Progenitor cell of endocrine pancreas (in vitro differentiated cells): Measurements from ENCODE around the gene STX11. TPM values are rescaled to one million over a fixed set of nuclear protein-coding genes. Genes with fewer than 3 reads are reported as not detected.

Experiments
- DNase-seq: peaks from one replicate; pipeline ENCODE4 v3.0.0; 2021; ENCODE audit warnings: low spot score; ENCODE audit not compliant: unreplicated experiment
- H3K27ac Mint-ChIP-seq: 2 replicates; pipeline ENCODE4 v1.8.0; 2021; ENCODE audit warnings: mild to moderate bottlenecking, moderate library complexity, mixed read lengths
- H3K27me3 Mint-ChIP-seq: 2 replicates; pipeline ENCODE4 v1.8.0; 2021; ENCODE audit warnings: mixed read lengths
- H3K36me3 Mint-ChIP-seq: 2 replicates; pipeline ENCODE4 v1.8.0; 2022; ENCODE audit warnings: mixed read lengths; ENCODE audit not compliant: insufficient read depth
- H3K4me1 Mint-ChIP-seq: 2 replicates; pipeline ENCODE4 v1.8.0; 2021; ENCODE audit warnings: low read depth, mixed read lengths
- H3K4me3 Mint-ChIP-seq: 2 replicates; pipeline ENCODE4 v1.8.0; 2021; ENCODE audit warnings: low read depth, mild to moderate bottlenecking, moderate library complexity, mixed read lengths
- H3K9me3 Mint-ChIP-seq: 2 replicates; pipeline ENCODE4 v1.8.0; 2021; ENCODE audit warnings: low read depth, mixed read lengths
- CTCF ChIP-seq: fragments of 200-600 bp; sonication (generic); IDR thresholded peaks from one replicate; pipeline ENCODE4 v1.5.0; 2021; ENCODE audit warnings: antibody characterized with exemption, mild to moderate bottlenecking; ENCODE audit not compliant: unreplicated experiment
- total RNA-seq: library from RNA; stranded (reverse); gene quantifications from 2 replicates; pipeline ENCODE4 v1.2.1, GENCODE V29; 2021

STX11 gene
- total RNA-seq, 1 donor from 2014 or later: not detected

GRCh38 chr6:144153260-144153659, 2.9 kb downstream of the STX11 start:
- no peak overlapping the region for H3K4me3 Mint-ChIP-seq
- no peak overlapping the region for H3K27ac Mint-ChIP-seq
- no peak for DNase-seq
- no peaks in the 10 kb centered on the region for H3K36me3 Mint-ChIP-seq
- H3K4me1 Mint-ChIP-seq: peaks cover 13% of the 10 kb centered on the region
- H3K27me3 Mint-ChIP-seq: peaks cover 62% of the 10 kb centered on the region
- TF ChIP-seq CTCF: no peak
- no peaks in the 10 kb centered on the region for H3K9me3 Mint-ChIP-seq

DNA sequence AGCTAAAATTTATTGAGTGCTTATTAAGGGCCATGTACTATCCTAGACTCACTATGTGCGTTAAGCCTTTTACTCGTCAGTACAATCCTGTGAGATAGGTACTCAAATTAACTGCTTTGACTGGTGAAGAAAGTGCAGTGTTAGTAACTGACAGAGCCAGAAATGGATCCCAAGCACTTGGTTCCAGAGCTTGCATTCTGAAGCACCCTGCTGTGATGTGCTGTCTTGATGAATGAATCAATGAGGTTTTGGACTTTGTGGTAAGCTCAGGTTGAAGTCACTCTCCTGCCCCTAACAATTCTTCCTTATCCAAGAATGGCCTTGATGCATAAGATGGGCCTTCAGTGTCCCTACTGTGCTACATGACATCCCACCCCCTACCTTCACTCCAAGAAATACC, 3.7 kb downstream of the STX11 start:
- peaks cover 55% of the 10 kb centered on the region for H3K27me3 Mint-ChIP-seq
- H3K36me3 Mint-ChIP-seq: no peaks in the 10 kb centered on the region
- no peak for DNase-seq
- no peak for TF ChIP-seq CTCF
- no peak overlapping the region for H3K27ac Mint-ChIP-seq
- peaks cover 14% of the 10 kb centered on the region for H3K4me1 Mint-ChIP-seq
- H3K4me3 Mint-ChIP-seq: no peak overlapping the region
- H3K9me3 Mint-ChIP-seq: no peaks in the 10 kb centered on the region

DNA sequence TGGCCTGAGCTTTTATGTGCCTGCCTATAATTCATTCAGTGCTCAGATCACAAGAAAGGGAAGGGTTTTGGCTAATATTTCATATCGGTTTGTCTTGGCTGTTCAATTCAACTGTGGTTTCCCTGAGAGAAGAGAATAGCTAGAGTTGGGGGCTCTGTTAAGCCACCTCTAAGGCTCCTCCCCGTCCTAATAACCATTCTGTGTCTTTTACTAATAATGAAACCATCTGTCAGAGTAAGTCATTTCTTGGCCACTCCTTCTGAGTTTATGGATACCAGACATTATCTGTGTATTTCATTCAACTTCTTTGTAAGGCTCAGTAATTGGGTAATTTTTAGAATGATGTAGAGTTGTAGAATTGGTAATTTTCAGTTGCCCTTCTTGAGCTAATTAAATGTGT, 5.2 kb downstream of the STX11 start:
- Mint-ChIP-seq H3K4me3 (no peak overlapping the region), H3K27me3 (peaks cover 45% of the 10 kb centered on the region), H3K4me1 (peaks cover 14% of the 10 kb centered on the region), H3K36me3 (no peaks in the 10 kb centered on the region), H3K27ac (no peak overlapping the region), H3K9me3 (no peaks in the 10 kb centered on the region)
- no peak for DNase-seq
- no peak for TF ChIP-seq CTCF

DNA sequence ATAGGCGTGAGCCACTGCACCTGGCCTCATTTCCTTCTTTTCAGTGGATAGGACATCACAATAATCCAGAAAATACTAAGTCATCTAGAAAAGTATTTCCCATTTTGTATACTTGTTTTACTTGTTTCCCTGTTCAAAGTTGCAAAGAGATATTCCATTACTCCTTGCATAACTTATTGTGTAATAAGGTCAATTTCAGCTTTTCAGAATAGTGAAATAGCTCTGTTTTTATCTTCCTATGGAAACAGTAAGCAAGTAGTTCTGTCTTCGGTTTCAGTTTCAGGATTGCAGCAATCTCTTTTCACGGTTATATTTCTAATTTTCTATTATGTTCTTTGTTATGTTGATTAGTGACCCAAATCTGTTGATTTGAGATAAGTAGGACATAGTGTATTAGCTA, 6.0 kb downstream of the STX11 start:
- no peak overlapping the region for H3K4me3 Mint-ChIP-seq
- DNase-seq: no peak
- H3K36me3 Mint-ChIP-seq: no peaks in the 10 kb centered on the region
- H3K4me1 Mint-ChIP-seq: peaks cover 6% of the 10 kb centered on the region
- peaks cover 37% of the 10 kb centered on the region for H3K27me3 Mint-ChIP-seq
- H3K27ac Mint-ChIP-seq: no peak overlapping the region
- no peak for TF ChIP-seq CTCF
- no peaks in the 10 kb centered on the region for H3K9me3 Mint-ChIP-seq

GRCh38 chr6:144156991-144157390, 6.7 kb downstream of the STX11 start:
- H3K4me3 Mint-ChIP-seq: no peak overlapping the region
- peaks cover 6% of the 10 kb centered on the region for H3K4me1 Mint-ChIP-seq
- no peak overlapping the region for H3K27ac Mint-ChIP-seq
- TF ChIP-seq CTCF: no peak
- H3K27me3 Mint-ChIP-seq: peaks cover 30% of the 10 kb centered on the region
- DNase-seq: no peak
- H3K9me3 Mint-ChIP-seq: no peaks in the 10 kb centered on the region
- no peaks in the 10 kb centered on the region for H3K36me3 Mint-ChIP-seq
